Effector CD8-positive, alpha-beta T cell (primary cell): ENCODE measurements around the gene FYCO1.

Source experiments
- DNase-seq: peaks from one replicate; lab custom pipeline; 2025; lab: John Stamatoyannopoulos, UW

Gene FYCO1

GRCh38 chr3:45965253-45965652 lies 30.4 kb downstream of the FYCO1 start:
- DNase-seq = no peak

GRCh38 chr3:45964139-45964538 lies 31.5 kb downstream of the FYCO1 start:
- no peak for DNase-seq

GRCh38 chr3:45962033-45962432 lies 33.6 kb downstream of the FYCO1 start:
- DNase-seq = no peak

- no peak for DNase-seq
Measured at GRCh38 chr3:45960289-45960688, 35.3 kb downstream of the FYCO1 start.

GRCh38 chr3:45959201-45959600 lies 36.4 kb downstream of the FYCO1 start:
- no peak for DNase-seq

GRCh38 chr3:45958321-45958791 lies 37.3 kb downstream of the FYCO1 start:
- DNase-seq = no peak

- no peak for DNase-seq
Measured at GRCh38 chr3:45957586-45957985, 38.0 kb downstream of the FYCO1 start.

GRCh38 chr3:45955706-45956105 lies 39.9 kb downstream of the FYCO1 start:
- DNase-seq = no peak

GRCh38 chr3:45955017-45955647 lies 40.5 kb downstream of the FYCO1 start:
- no peak for DNase-seq

GRCh38 chr3:45954306-45954705 lies 41.3 kb downstream of the FYCO1 start:
- DNase-seq = no peak

- no peak for DNase-seq
Measured at GRCh38 chr3:45953536-45953935, 42.1 kb downstream of the FYCO1 start.

- no peak for DNase-seq
Measured at GRCh38 chr3:45952456-45952855, 43.2 kb downstream of the FYCO1 start.

- DNase-seq = no peak
Measured at GRCh38 chr3:45951946-45952345, 43.7 kb downstream of the FYCO1 start.

GRCh38 chr3:45950686-45951600 lies 44.7 kb downstream of the FYCO1 start:
- DNase-seq = no peak

- DNase-seq = no peak
Measured at GRCh38 chr3:45950131-45950530, 45.5 kb downstream of the FYCO1 start.

GRCh38 chr3:45949432-45949831 lies 46.2 kb downstream of the FYCO1 start:
- no peak for DNase-seq

- DNase-seq = no peak
Measured at GRCh38 chr3:45948881-45949280, 46.7 kb downstream of the FYCO1 start.

GRCh38 chr3:45948311-45948781 lies 47.3 kb downstream of the FYCO1 start:
- no peak for DNase-seq

GRCh38 chr3:45947361-45947760 lies 48.3 kb downstream of the FYCO1 start:
- no peak for DNase-seq

GRCh38 chr3:45946875-45947274 lies 48.7 kb downstream of the FYCO1 start:
- DNase-seq = no peak

GRCh38 chr3:45946307-45946706 lies 49.3 kb downstream of the FYCO1 start:
- no peak for DNase-seq

GRCh38 chr3:45944830-45945620 lies 50.6 kb downstream of the FYCO1 start:
- DNase-seq = no peak
